Measurements from ENCODE around the gene ERLEC1.

ERLEC1 gene

DNA sequence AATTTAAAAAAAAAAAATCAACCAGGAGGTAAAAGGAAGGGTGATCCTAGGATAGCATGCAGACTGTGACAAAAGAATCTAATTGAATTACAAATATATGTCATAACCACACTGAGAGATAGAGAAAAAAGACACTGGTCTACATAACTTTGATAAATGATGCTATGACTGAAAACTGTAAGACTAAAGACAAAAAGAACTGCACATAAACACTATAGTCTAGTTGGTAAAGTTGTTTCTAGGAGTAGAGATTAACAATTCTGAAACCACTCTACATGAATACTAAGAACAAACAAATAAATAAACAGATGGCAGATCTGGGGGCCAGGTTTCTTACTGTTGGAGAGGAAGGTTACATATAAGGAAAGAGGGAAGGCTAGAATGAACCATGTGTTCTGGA lies 33.8 kb upstream of the ERLEC1 start:
- no peak for ATAC-seq
- TF ChIP-seq, protein P1, sequence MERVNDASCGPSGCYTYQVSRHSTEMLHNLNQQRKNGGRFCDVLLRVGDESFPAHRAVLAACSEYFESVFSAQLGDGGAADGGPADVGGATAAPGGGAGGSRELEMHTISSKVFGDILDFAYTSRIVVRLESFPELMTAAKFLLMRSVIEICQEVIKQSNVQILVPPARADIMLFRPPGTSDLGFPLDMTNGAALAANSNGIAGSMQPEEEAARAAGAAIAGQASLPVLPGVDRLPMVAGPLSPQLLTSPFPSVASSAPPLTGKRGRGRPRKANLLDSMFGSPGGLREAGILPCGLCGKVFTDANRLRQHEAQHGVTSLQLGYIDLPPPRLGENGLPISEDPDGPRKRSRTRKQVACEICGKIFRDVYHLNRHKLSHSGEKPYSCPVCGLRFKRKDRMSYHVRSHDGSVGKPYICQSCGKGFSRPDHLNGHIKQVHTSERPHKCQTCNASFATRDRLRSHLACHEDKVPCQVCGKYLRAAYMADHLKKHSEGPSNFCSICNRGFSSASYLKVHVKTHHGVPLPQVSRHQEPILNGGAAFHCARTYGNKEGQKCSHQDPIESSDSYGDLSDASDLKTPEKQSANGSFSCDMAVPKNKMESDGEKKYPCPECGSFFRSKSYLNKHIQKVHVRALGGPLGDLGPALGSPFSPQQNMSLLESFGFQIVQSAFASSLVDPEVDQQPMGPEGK (CRISPR knock-in tag; IDR thresholded peaks at IDR 0.05; ENCODE audit: borderline replicate concordance), result no peak
- TF ChIP-seq TCF4 (CRISPR knock-in tag; IDR thresholded peaks at IDR 0.05; ENCODE audit: borderline replicate concordance) (no peak), ARNTL (CRISPR knock-in tag; IDR thresholded peaks at IDR 0.05; ENCODE audit: borderline replicate concordance, low read depth) (no peak), RARB (CRISPR knock-in tag; IDR thresholded peaks at IDR 0.05) (no peak), OSR1 (CRISPR knock-in tag; IDR thresholded peaks at IDR 0.05) (no peak), GLIS3 (CRISPR knock-in tag; IDR thresholded peaks at IDR 0.05) (no peak), SNAI2 (CRISPR knock-in tag; IDR thresholded peaks at IDR 0.05) (no peak), ZNF70 (CRISPR knock-in tag; IDR thresholded peaks at IDR 0.05) (no peak), ZNF565 (CRISPR knock-in tag; conservative IDR thresholded peaks at IDR 0.05; ENCODE audit: low read depth) (no peak), ZC3H10 (CRISPR knock-in tag; IDR thresholded peaks at IDR 0.05) (no peak)
- TF ChIP-seq, protein P2, sequence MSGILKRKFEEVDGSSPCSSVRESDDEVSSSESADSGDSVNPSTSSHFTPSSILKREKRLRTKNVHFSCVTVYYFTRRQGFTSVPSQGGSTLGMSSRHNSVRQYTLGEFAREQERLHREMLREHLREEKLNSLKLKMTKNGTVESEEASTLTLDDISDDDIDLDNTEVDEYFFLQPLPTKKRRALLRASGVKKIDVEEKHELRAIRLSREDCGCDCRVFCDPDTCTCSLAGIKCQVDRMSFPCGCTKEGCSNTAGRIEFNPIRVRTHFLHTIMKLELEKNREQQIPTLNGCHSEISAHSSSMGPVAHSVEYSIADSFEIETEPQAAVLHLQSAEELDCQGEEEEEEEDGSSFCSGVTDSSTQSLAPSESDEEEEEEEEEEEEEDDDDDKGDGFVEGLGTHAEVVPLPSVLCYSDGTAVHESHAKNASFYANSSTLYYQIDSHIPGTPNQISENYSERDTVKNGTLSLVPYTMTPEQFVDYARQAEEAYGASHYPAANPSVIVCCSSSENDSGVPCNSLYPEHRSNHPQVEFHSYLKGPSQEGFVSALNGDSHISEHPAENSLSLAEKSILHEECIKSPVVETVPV (CRISPR knock-in tag; IDR thresholded peaks at IDR 0.05), result no peak
- TF ChIP-seq, protein P3, sequence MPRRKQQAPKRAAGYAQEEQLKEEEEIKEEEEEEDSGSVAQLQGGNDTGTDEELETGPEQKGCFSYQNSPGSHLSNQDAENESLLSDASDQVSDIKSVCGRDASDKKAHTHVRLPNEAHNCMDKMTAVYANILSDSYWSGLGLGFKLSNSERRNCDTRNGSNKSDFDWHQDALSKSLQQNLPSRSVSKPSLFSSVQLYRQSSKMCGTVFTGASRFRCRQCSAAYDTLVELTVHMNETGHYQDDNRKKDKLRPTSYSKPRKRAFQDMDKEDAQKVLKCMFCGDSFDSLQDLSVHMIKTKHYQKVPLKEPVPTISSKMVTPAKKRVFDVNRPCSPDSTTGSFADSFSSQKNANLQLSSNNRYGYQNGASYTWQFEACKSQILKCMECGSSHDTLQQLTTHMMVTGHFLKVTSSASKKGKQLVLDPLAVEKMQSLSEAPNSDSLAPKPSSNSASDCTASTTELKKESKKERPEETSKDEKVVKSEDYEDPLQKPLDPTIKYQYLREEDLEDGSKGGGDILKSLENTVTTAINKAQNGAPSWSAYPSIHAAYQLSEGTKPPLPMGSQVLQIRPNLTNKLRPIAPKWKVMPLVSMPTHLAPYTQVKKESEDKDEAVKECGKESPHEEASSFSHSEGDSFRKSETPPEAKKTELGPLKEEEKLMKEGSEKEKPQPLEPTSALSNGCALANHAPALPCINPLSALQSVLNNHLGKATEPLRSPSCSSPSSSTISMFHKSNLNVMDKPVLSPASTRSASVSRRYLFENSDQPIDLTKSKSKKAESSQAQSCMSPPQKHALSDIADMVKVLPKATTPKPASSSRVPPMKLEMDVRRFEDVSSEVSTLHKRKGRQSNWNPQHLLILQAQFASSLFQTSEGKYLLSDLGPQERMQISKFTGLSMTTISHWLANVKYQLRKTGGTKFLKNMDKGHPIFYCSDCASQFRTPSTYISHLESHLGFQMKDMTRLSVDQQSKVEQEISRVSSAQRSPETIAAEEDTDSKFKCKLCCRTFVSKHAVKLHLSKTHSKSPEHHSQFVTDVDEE (CRISPR knock-in tag; IDR thresholded peaks at IDR 0.05), result no peak
- TF ChIP-seq, protein P4, sequence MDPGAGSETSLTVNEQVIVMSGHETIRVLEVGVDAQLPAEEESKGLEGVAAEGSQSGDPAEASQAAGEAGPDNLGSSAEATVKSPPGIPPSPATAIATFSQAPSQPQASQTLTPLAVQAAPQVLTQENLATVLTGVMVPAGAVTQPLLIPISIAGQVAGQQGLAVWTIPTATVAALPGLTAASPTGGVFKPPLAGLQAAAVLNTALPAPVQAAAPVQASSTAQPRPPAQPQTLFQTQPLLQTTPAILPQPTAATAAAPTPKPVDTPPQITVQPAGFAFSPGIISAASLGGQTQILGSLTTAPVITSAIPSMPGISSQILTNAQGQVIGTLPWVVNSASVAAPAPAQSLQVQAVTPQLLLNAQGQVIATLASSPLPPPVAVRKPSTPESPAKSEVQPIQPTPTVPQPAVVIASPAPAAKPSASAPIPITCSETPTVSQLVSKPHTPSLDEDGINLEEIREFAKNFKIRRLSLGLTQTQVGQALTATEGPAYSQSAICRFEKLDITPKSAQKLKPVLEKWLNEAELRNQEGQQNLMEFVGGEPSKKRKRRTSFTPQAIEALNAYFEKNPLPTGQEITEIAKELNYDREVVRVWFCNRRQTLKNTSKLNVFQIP (CRISPR knock-in tag; IDR thresholded peaks at IDR 0.05; ENCODE audit: borderline replicate concordance, low read depth), result no peak
- TF ChIP-seq, protein P5, sequence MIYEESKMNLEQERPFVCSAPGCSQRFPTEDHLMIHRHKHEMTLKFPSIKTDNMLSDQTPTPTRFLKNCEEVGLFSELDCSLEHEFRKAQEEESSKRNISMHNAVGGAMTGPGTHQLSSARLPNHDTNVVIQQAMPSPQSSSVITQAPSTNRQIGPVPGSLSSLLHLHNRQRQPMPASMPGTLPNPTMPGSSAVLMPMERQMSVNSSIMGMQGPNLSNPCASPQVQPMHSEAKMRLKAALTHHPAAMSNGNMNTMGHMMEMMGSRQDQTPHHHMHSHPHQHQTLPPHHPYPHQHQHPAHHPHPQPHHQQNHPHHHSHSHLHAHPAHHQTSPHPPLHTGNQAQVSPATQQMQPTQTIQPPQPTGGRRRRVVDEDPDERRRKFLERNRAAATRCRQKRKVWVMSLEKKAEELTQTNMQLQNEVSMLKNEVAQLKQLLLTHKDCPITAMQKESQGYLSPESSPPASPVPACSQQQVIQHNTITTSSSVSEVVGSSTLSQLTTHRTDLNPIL (CRISPR knock-in tag; IDR thresholded peaks at IDR 0.05; ENCODE audit: low read depth), result no peak

DNA sequence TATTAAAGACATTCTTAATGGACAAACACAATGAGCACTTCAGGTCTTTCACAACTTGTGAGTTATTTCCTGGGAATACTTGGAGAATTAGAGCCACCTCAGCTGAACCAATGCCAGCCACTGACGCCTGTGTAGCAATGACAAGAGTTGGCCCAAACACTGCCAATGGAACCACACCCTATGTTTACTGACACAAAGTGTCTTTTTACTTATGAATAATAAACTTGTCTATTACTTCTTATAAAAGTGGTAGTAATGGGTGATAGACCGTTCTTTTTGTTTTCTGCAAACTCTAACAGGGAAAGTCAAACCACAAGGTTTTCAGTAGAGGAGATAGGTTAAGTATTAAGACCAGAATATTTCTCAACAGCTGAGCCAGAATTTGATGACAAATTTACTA lies 31.7 kb upstream of the ERLEC1 start:
- TF ChIP-seq ZNF565 (CRISPR knock-in tag; conservative IDR thresholded peaks at IDR 0.05; ENCODE audit: low read depth), result no peak
- TF ChIP-seq ISL1 (CRISPR knock-in tag; IDR thresholded peaks at IDR 0.05), result no peak
- TF ChIP-seq ZNF8 (CRISPR knock-in tag; IDR thresholded peaks at IDR 0.05), result no peak
- TF ChIP-seq ZFP3 (CRISPR knock-in tag; IDR thresholded peaks at IDR 0.05), result no peak
- TF ChIP-seq OSR1 (CRISPR knock-in tag; IDR thresholded peaks at IDR 0.05), result no peak
- TF ChIP-seq, protein P5 (CRISPR knock-in tag; IDR thresholded peaks at IDR 0.05; ENCODE audit: low read depth), result no peak
- no peak for TF ChIP-seq CSDC2 (CRISPR knock-in tag; IDR thresholded peaks at IDR 0.05)
- no peak for TF ChIP-seq SNAI2 (CRISPR knock-in tag; IDR thresholded peaks at IDR 0.05)
- TF ChIP-seq ARNTL (CRISPR knock-in tag; IDR thresholded peaks at IDR 0.05; ENCODE audit: borderline replicate concordance, low read depth), result no peak
- no peak for TF ChIP-seq TCF4 (CRISPR knock-in tag; IDR thresholded peaks at IDR 0.05; ENCODE audit: borderline replicate concordance)
- TF ChIP-seq GLIS3 (CRISPR knock-in tag; IDR thresholded peaks at IDR 0.05), result no peak
- TF ChIP-seq, protein P1 (CRISPR knock-in tag; IDR thresholded peaks at IDR 0.05; ENCODE audit: borderline replicate concordance), result no peak
- no peak for TF ChIP-seq PPARA (CRISPR knock-in tag; IDR thresholded peaks at IDR 0.05; ENCODE audit: borderline replicate concordance)
- TF ChIP-seq ZFP30 (CRISPR knock-in tag; IDR thresholded peaks at IDR 0.05), result no peak
- TF ChIP-seq, protein P3 (CRISPR knock-in tag; IDR thresholded peaks at IDR 0.05), result no peak
- no peak for TF ChIP-seq ESRRG (CRISPR knock-in tag; IDR thresholded peaks at IDR 0.05)

More for the DNA sequence above, 31.7 kb upstream of the ERLEC1 start:
- ATAC-seq, result no peak
